KBM-7 (cell line): Measurements from ENCODE around the gene PTH1R.
A peak's percentile ranks its signal among the peaks of the same experiment; 100 is the strongest.

ENCODE experiments used
- DNase-seq: peaks from one replicate; pipeline ENCODE4 v3.0.0-alpha.2; 2015
- in situ Hi-C: fragments of 300-500 bp; cut with MboI; formaldehyde crosslinking; loops from 2 replicates; pipeline ENCODE4 v1.14.3; 2020; ENCODE audit warnings: low sequenced_read_pairs, low pct_unique_long_range_greater_than_20kb, mixed read lengths

The PTH1R gene

GRCh38 chr3:46861605-46862368 is 15.7 kb upstream of the PTH1R start:
- DNase-seq = no peak
- in situ Hi-C loops = no loop called here

GRCh38 chr3:46862369-46863025 is 15.0 kb upstream of the PTH1R start:
- in situ Hi-C loops = no loop called here

DNA sequence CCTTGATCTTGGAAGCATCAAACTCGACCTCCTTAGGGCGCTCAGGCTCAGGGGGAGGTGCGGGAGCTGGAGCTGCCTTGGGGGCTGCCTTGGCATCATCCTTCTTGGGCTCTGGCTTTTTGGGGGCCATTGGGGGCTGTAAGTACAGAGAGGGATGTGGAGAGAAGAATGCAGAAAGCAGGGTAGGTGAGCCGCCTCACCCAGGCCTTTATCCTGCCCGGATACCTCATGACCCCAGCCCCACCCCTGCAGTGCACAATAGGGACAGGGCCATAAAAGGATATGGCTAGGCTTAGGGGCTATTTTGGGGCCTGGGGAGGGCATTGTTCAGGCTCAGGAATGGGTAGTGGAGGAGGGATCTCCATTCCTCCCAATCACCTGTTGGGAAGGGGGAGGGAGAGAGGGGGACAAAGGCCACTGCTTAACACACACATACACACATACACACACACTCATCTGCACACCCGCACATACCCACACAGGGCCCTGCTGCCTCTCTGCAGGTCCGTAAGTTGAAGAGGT is 14.2 kb upstream of the PTH1R start, which contains the start of gene MYL3:
MYL3 (minus strand) TSS at position 184 of the 522 bp plus-strand sequence; CDS start at position 130, 54 bp downstream.
- DNase-seq = no peak
- in situ Hi-C loops = no loop called here

More at GRCh38 chr3:46862369-46863025, 15.0 kb upstream of the PTH1R start:
- DNase-seq = no peak

GRCh38 chr3:46864061-46864881 is 13.2 kb upstream of the PTH1R start:
- in situ Hi-C loops = no loop called here
- DNase-seq = no peak

DNA sequence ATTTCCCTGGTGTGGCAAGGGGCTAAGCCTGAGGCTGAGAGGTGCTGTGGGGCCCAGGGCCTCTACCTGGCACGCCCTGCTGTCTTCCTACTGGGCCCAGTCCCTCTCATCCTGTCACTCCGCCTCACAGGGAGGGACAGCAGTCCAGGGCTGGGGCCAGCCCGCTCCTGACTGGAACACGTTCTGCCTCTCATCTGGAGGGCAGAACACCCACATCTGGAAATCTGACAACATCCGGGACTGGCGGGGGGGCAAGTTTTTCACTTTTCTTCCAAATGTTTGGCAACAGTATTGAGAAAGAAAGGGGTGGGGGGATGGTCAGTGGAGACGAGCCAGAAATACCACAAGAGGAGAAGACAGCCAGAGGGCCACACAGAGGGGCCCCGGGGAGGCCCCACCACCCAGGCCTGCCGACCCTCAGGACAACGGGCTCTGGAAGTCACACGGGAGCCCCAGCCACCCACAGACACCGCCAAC is 12.5 kb upstream of the PTH1R start:
- in situ Hi-C loops = no loop called here

DNA sequence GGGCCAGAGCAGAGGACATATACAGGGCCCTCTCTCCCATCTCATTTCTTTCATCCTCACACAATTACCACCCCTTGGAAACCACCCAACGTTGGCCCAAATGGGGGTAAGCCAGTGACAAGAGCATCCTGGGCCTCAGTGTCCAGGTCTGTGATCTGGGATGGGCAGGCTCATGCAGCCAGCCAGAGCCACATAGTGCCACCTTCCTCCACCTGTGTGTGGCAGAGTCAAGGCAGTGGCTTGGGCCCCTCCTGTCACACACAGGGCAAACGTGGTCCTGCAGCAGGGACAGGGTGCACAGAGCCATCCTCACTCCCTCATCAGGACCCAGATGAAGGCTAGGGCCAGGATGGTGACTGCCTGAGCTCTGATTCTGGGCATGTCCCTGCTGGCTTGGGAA is 12.0 kb upstream of the PTH1R start:
- in situ Hi-C loops = no loop called here
- DNase-seq = no peak

More for the DNA sequence above, 12.5 kb upstream of the PTH1R start:
- DNase-seq = no peak

DNA sequence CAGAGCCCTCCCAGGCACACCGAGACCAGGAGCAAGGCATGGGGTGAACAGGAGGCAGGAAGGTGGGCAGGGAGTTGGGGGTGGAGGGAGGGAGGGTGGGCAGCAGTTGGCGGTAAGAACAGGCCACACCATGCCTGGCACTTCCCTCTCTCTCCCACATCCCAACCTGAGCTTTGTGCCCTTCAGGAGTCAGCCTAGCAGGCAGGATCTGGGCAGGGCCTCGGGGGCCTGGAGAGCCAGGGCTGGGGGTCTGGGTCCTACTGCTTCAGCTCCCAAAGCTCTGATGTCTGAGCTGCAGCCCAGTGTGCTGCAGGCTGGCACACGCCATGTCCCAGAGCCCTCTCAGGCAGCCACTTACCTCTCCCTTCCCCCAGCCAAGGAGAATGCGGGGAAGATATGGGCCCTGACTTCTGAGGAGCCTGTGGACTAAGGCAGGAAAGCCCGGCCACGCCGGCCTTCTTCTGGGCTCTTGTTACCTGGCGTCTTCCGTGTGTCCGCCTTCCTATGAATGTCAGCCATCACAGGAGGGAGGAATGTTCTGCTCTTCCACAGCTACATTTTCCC is 11.4 kb upstream of the PTH1R start:
- DNase-seq = no peak
- in situ Hi-C loops = no loop called here

DNA sequence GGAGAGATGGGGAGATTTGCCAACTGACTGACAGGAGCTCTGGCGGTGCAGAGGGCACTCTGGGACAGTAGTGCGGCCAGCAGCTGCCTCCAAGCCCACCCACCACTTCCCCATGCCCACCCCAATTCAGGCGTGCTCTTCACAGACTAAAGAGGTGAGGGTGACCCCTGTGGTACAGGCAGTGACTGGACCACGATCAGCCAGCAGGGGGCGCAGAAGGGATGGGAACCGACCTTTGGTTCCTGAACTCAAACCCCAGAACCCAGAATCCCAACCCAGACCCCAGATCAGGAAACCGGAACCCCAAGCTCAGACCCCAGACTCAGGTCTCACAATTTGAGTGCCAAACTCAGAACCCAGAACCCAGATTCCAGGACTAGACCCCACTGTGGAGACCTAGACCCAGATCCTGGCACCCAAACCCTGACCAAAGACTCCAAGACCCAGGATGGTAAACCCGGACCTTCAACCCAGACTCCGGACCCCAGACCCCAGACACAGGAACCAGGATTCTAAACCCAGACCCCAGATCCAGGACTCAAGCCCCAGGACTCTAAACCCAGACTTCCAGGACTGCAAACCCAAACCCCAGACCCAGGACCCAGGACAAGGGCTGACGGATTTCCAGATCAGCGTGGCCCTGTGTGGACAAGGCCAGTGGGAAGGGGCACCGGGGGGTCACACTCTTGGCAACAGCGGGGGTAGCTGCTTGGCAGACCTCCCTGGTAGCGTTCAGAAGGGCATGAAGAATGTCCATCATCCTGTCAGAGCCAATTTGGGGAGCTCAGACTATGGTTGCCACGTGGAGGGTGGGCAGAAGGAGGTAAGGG is 10.6 kb upstream of the PTH1R start:
- DNase-seq = peak; percentile 53
- in situ Hi-C loops = no loop called here

GRCh38 chr3:46867550-46867898 is 10.0 kb upstream of the PTH1R start:
- in situ Hi-C loops = no loop called here
- DNase-seq = no peak

DNA sequence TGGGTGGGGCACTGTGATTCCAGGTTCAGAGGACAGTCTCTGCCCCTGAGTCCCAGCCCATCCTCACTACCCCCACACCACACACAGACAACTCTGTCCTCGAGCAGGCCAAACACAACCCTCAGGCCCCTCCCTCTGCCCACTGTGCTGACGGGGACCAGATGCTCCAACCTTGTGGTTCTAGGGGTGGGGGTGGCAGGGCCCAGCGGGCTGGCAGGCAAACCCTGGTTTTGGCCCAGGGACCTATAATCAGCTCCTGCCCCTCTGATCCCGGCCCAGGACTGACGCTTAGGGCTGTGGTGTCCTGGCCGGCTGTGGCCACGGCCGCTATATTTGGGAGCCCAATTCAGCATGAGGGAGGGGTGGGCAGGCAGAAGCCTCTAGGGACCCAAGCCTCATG is 9.2 kb upstream of the PTH1R start:
- in situ Hi-C loops = no loop called here
- DNase-seq = no peak

GRCh38 chr3:46868948-46869347 is 8.6 kb upstream of the PTH1R start:
- no peak for DNase-seq
- in situ Hi-C loops = no loop called here

DNA sequence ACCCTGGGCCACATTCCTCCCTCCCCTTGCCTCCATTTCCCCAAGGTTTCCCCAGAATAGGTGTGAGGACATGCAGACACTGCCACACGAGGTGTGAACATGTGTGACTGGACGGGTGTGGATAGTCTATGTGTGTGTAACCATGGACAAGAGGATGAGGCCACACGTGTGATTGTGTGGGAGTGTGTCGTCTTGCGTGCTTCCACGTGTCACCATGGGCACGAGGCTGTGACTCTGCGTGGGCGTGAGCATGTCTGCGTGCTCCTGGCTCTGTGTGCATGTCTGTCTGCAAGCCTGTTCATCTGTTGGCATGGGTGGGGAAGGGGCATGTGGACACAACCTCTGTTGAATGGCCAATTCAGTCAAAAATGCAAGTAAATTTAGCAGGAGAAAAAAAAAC is 8.1 kb upstream of the PTH1R start:
- DNase-seq = no peak
- in situ Hi-C loops = no loop called here

DNA sequence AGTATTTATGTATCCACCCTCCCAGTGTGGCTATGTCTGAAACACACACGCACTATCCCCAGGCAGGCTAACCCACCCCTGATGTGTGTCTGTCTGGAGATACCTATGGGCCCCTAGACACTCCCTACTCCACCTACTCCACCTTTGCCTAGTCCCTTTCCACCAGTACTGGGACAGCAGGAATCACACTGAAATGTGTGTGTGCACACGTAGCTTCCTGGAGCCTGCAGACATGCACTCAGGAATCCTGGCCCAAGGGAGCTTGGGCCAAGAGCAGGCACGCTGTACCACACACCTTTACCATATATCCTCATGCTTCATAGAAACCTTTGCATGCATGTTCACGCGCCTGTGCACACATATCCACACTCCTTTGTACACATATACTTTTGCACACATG is 6.9 kb upstream of the PTH1R start:
- in situ Hi-C loops = no loop called here
- DNase-seq = no peak

DNA sequence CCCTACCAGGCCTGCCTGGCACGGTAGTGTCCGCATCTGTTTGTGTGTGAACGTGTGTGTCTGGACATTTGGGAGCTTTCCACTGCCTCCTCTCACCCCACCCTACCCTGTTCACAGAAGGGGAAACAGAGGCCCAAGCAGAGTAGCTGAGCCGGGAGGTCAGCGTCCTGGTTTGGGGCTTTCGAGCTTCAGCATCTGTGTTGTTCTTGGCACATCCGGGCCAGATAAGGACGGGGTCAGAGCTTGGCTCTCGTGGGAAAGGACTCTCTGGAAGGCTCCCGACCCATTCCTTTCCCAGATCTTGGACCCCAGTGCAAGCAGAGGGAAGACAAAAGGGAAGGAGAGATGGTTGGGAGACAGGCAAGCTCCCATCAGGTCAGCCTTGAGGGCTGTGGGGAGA is 6.3 kb upstream of the PTH1R start:
- no peak for DNase-seq
- in situ Hi-C loops = no loop called here

DNA sequence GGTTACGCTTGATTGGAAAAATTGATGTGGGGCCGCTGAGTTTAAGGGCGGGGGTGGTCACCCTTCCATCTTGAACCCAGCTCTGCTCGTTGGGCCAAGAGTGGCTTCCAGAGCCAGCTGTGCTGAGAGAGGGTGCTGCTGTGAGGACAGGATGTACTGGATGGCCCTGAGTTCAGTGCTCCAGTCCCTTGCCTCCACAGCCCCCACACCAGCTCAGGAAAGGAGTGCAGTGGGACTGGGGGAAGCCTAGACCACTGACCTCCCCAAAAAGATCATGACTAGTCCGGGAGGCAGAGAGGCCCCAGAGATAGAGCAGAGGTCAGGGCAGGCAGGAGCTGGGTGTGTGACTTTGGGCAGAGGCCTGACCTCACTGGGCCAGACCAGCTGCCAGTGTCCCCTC is 4.0 kb upstream of the PTH1R start:
- no peak for DNase-seq
- in situ Hi-C loops = no loop called here

DNA sequence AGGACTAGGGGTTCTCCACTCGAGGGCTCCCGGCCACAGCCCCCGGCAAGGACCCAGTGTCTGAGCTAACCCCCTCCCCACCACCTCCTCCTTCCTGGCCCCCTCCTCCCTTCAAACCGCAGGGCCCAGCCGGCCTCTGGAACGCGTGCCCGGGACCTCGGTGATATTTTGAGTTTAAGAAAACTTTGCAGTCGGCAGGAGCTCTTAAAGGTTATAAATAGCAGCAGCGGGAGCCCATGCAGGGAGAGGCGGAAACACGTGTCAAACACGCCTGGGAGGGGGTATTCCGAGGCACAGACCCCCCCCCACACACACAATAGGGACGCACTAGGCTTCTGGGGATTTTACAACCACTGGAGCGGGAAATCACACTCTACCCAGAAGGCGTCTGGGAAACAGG is 3.1 kb upstream of the PTH1R start:
- in situ Hi-C loops = no loop called here
- DNase-seq = peak; percentile 59

GRCh38 chr3:46875560-46875959 is 2.0 kb upstream of the PTH1R start:
- in situ Hi-C loops = no loop called here

More at GRCh38 chr3:46875560-46875959, 2.0 kb upstream of the PTH1R start:
- no peak for DNase-seq
